Activated CD4-positive, alpha-beta T cell treated with anti-CD3 and anti-CD28 coated beads, Interleukin-10, Interleukin-2, amounts not matched to agents 100 ng/mL and 50 ng/mL, durations not matched to agents 16 hours and 8 hours (primary cell): ENCODE measurements around the gene SLC35E4.
A peak's percentile ranks its signal among the peaks of the same experiment; 100 is the strongest.
"Not testable (repeated sequence)": the region's sequence is repeated elsewhere in the genome, so short reads cannot be mapped to it uniquely, and the experiment has no call there.

ENCODE experiments used
- DNase-seq: peaks from one replicate; pipeline ENCODE4 v3.0.0-alpha.2; 2020

Gene SLC35E4

GRCh38 chr22:30635273-30636225 lies at the start of gene SLC35E4:
TSS of gene SLC35E4 (plus strand) at chr22:30635781. CDS start at chr22:30636451, 670 bp downstream.
- peak; percentile 98 for DNase-seq

- no peak for DNase-seq
Measured at GRCh38 chr22:30586414-30586813, 49.2 kb upstream of the SLC35E4 start.

GRCh38 chr22:30591191-30591587 lies 44.4 kb upstream of the SLC35E4 start:
- no peak for DNase-seq

GRCh38 chr22:30591588-30592359 lies 43.8 kb upstream of the SLC35E4 start, which contains the start of gene PES1:
TSS of gene PES1 (minus strand) at chr22:30591910. CDS start at chr22:30591833, 77 bp downstream.
- DNase-seq, result peak; percentile 97

- DNase-seq, result not testable (repeated sequence)
Measured at GRCh38 chr22:30592360-30592713, 43.2 kb upstream of the SLC35E4 start.

- no peak for DNase-seq
Measured at GRCh38 chr22:30596199-30596598, 39.4 kb upstream of the SLC35E4 start.

- DNase-seq, result no peak
Measured at GRCh38 chr22:30596886-30597285, 38.7 kb upstream of the SLC35E4 start.

- DNase-seq, result no peak
Measured at GRCh38 chr22:30598986-30599385, 36.6 kb upstream of the SLC35E4 start.

GRCh38 chr22:30600921-30601320 lies 34.7 kb upstream of the SLC35E4 start:
- DNase-seq, result no peak

- no peak for DNase-seq
Measured at GRCh38 chr22:30601464-30601863, 34.1 kb upstream of the SLC35E4 start.

GRCh38 chr22:30602049-30602448 lies 33.5 kb upstream of the SLC35E4 start:
- DNase-seq, result peak; percentile 39

- no peak for DNase-seq
Measured at GRCh38 chr22:30603801-30604200, 31.8 kb upstream of the SLC35E4 start.

- DNase-seq, result no peak
Measured at GRCh38 chr22:30604723-30605122, 30.9 kb upstream of the SLC35E4 start.

GRCh38 chr22:30605449-30606110 lies 30.0 kb upstream of the SLC35E4 start:
- peak; percentile 58 for DNase-seq

- DNase-seq, result peak; percentile 52
Measured at GRCh38 chr22:30606455-30607299, 28.9 kb upstream of the SLC35E4 start, which contains the start of gene TCN2. TSS of gene TCN2 (plus strand) at chr22:30607174. CDS start at chr22:30607332, 158 bp downstream.

GRCh38 chr22:30607300-30607930 lies 28.2 kb upstream of the SLC35E4 start:
- DNase-seq, result no peak

GRCh38 chr22:30607939-30608338 lies 27.6 kb upstream of the SLC35E4 start:
- DNase-seq, result no peak

- peak; percentile 78 for DNase-seq
Measured at GRCh38 chr22:30609260-30610185, 26.1 kb upstream of the SLC35E4 start.

- no peak for DNase-seq
Measured at GRCh38 chr22:30610299-30610698, 25.3 kb upstream of the SLC35E4 start.

GRCh38 chr22:30611197-30611596 lies 24.4 kb upstream of the SLC35E4 start:
- DNase-seq, result no peak
